Measurements from ENCODE around the gene TMEM50B.

DNA sequence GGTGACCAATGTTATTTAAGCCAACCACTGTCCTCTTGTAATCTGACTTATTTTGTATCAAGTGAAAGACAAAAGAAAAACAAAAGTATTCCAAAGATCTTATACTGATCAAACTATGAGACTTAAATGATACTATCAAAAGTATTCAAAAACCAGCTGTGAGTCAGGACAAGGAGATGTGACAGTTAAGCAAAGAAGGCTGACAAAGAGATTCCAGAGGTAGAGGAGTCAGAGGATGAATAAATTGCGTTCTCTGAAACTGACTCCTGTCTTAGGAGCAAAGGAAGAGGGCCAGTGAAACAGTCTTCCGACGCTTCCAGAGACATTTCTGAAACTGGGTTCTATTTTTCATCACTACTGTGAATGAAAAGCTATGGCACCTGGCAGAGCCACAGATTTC, 20.9 kb downstream of the TMEM50B start:
- TF ChIP-seq CTCF (conservative IDR thresholded peaks at IDR 0.05; ENCODE audit: low read depth, low read length) (no peak), EZH2 (IDR thresholded peaks at IDR 0.05; ENCODE audit: low read length, unreplicated experiment) (no peak), EZH2phosphoT487 (IDR thresholded peaks at IDR 0.05; ENCODE audit: borderline replicate concordance, low read length) (no peak)

Data from PC-3 (cell line).